ENCODE results near the gene GPR37L1.

The GPR37L1 gene

DNA sequence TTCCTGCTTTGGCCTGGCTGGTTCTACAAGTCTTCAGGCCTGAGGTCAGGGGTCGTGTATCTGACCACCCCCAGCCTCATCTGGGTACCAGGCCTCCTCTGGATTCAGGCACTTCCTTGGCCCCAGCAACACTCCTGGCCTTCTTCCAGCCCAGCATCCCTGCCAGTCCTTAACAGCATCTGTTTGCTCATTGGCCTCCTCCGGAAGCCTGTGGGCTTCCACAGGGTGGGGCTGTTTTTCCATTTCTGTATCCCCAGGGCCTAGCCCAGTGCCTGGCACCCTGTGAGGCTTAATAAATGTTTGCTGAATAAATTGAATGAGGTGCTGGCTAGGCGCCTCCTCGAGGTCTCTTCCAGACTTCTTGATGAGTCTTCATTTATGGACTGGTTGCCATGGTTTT lies 21.5 kb upstream of the GPR37L1 start:
- TF ChIP-seq CTCF (conservative IDR thresholded peaks at IDR 0.05; ENCODE audit: low read length) = no peak
- no peak overlapping the region for H3K4me3 ChIP-seq (ENCODE audit: low read length)
- DNase-seq (ENCODE audit: low read depth) = no peak

GRCh38 chr1:202104073-202104472 lies 18.6 kb upstream of the GPR37L1 start:
- no peak for TF ChIP-seq CTCF (conservative IDR thresholded peaks at IDR 0.05; ENCODE audit: low read length)
- no peak overlapping the region for H3K4me3 ChIP-seq (ENCODE audit: low read length)
- DNase-seq (ENCODE audit: low read depth) = no peak

DNA sequence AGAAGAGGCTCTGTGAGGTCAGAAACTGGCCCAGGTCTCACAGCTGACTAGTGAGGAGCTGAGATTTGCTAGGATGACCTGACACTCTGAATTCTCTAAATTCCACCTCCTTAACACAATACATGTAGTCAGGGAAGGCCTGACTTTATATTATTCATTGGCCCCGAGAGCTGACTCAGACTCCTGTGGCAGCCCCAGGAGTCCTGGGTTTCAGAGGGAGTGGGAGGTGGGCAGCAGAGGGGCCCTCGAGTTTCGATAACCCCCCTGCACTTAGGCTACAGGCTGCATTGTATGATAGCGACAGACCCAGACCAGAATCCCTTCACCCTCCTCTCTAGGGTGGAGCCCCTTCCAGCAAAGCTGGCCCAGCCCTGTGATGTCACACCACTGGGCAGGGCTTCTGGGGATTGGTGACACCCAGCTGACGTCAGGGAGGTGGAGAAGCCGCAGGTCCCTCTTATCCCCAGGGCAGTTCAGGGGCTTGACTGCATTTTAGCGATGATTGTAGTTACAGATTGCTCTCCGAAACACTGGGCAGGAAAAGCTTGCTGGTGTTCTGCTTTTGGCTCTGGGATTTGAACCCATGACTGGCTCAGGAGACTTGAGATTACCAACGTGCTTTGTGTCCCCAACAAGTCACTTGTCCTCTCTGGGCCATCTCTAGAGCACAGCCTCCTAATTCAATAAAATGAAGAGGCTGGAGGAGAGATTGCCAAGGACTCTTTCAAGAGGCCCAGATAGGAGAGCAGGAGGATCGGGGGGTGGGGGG lies 17.0 kb upstream of the GPR37L1 start:
- DNase-seq (ENCODE audit: low read depth) = peak; percentile 21
- H3K4me3 ChIP-seq (ENCODE audit: low read length) = no peak overlapping the region

DNA sequence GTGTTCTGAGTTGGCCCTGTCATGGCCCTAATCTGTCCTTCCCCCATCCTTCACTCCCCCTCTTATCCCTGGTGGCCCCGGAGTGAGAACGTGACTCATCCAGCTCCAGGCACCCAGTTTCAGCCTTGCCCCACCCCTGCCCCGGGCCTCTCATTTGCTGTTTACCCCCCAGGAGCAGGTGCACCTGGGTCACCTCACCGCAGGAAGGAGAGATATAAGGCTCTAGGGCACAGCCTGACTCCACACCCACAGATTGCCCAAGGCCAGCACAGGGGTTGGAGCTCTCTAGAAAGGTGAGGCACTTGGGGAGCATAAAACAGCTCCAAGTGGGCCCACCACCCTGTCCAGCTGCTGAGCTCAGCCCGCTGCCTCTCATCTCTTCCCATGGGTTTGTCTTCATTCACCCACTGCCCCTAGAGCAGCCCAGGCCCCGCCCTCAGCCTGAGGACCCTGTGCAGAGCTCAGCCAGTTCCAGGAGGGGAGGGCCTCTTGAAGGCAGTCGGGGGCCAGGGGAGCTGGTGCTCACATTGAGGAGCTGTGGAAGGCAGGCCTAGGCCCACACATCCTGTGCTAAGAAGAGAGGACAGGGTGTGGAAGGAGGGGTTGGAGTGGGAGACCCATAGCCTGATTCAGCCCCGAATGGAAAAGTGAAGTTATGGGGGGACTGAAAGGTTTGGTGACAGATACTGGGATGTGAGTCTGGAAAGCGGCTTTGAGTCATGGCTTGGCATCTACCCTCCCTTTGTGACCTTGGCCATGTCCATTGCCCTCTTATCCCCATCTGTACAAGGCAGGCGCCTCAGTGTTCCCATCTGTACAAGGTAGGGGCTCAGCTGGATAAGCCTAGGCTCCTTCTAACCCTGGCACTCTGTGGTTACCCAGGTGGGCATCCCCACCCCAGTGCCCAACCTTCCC lies 16.1 kb upstream of the GPR37L1 start:
- DNase-seq (ENCODE audit: low read depth) = no peak
- TF ChIP-seq CTCF (conservative IDR thresholded peaks at IDR 0.05; ENCODE audit: low read length) = no peak

More for the DNA sequence above, 17.0 kb upstream of the GPR37L1 start:
- no peak for TF ChIP-seq CTCF (conservative IDR thresholded peaks at IDR 0.05; ENCODE audit: low read length)

GRCh38 chr1:202107321-202107761 lies 15.4 kb upstream of the GPR37L1 start:
- H3K4me3 ChIP-seq (ENCODE audit: low read length) = no peak overlapping the region
- TF ChIP-seq CTCF (conservative IDR thresholded peaks at IDR 0.05; ENCODE audit: low read length) = no peak
- no peak for DNase-seq (ENCODE audit: low read depth)

More for the DNA sequence above, 16.1 kb upstream of the GPR37L1 start:
- no peak overlapping the region for H3K4me3 ChIP-seq (ENCODE audit: low read length)

- no peak for DNase-seq (ENCODE audit: low read depth)
- H3K4me3 ChIP-seq (ENCODE audit: low read length) = no peak overlapping the region
- no peak for TF ChIP-seq CTCF (conservative IDR thresholded peaks at IDR 0.05; ENCODE audit: low read length)
Observed at GRCh38 chr1:202107801-202108731, 14.7 kb upstream of the GPR37L1 start.

Data from AG10803 (cell line).